ENCODE results near the gene BGN. TPM values are rescaled to one million over a fixed set of nuclear protein-coding genes. Genes with fewer than 3 reads are reported as not detected.
A peak's percentile ranks its signal among the peaks of the same experiment; 100 is the strongest.

Gene BGN
- total RNA-seq, 1 donor from 2014 or later = 0.56 TPM

GRCh38 chrX:153460826-153461225, 34.0 kb upstream of the BGN start:
- H3K27ac Mint-ChIP-seq (ENCODE audit: unreplicated experiment) = no peak overlapping the region
- DNase-seq = peak; percentile 77
- H3K9me3 Mint-ChIP-seq (ENCODE audit: unreplicated experiment) = no peaks in the 10 kb centered on the region
- H3K27me3 Mint-ChIP-seq (ENCODE audit: unreplicated experiment) = peaks cover 3% of the 10 kb centered on the region
- no peak overlapping the region for H3K4me3 Mint-ChIP-seq (ENCODE audit: unreplicated experiment)
- TF ChIP-seq CTCF (IDR thresholded peaks at IDR 0.05; ENCODE audit: partially characterized antibody, unreplicated experiment) = peak; percentile 59
- no peaks in the 10 kb centered on the region for H3K4me1 Mint-ChIP-seq (ENCODE audit: low read depth, unreplicated experiment)
- H3K36me3 Mint-ChIP-seq (ENCODE audit: unreplicated experiment) = no peaks in the 10 kb centered on the region

GRCh38 chrX:153462291-153462690, 32.5 kb upstream of the BGN start:
- H3K4me1 Mint-ChIP-seq (ENCODE audit: low read depth, unreplicated experiment) = peaks cover 3% of the 10 kb centered on the region
- H3K27me3 Mint-ChIP-seq (ENCODE audit: unreplicated experiment) = peaks cover 3% of the 10 kb centered on the region
- DNase-seq = no peak
- H3K27ac Mint-ChIP-seq (ENCODE audit: unreplicated experiment) = no peak overlapping the region
- no peaks in the 10 kb centered on the region for H3K36me3 Mint-ChIP-seq (ENCODE audit: unreplicated experiment)
- TF ChIP-seq CTCF (IDR thresholded peaks at IDR 0.05; ENCODE audit: partially characterized antibody, unreplicated experiment) = no peak
- no peak overlapping the region for H3K4me3 Mint-ChIP-seq (ENCODE audit: unreplicated experiment)
- H3K9me3 Mint-ChIP-seq (ENCODE audit: unreplicated experiment) = no peaks in the 10 kb centered on the region

DNA sequence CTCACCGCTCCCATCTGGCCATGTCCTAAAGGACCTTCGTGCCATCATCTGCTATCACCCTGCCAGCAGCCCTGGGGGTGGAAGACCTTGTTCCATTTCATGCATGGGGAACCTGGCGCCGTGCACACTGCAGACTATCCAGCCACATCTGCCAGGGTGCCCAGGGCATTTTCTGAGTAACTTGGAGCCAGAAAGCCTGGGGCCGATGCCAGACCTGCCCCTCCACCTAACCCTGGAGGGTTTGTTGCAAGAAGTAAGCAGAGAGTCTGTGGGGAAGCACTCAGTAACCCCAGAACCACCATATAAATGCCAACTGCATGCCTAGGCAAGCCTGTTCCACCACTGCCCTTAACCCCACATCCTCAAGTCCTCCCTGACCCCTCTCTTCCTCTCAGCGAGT, 31.7 kb upstream of the BGN start:
- Mint-ChIP-seq H3K9me3 (ENCODE audit: unreplicated experiment) (no peaks in the 10 kb centered on the region), H3K36me3 (ENCODE audit: unreplicated experiment) (no peaks in the 10 kb centered on the region)
- no peak for TF ChIP-seq CTCF (IDR thresholded peaks at IDR 0.05; ENCODE audit: partially characterized antibody, unreplicated experiment)

GRCh38 chrX:153463556-153463955, 31.2 kb upstream of the BGN start:
- no peak for DNase-seq
- Mint-ChIP-seq H3K36me3 (ENCODE audit: unreplicated experiment) (no peaks in the 10 kb centered on the region), H3K4me3 (ENCODE audit: unreplicated experiment) (no peak overlapping the region), H3K27me3 (ENCODE audit: unreplicated experiment) (peaks cover 3% of the 10 kb centered on the region), H3K9me3 (ENCODE audit: unreplicated experiment) (no peaks in the 10 kb centered on the region), H3K27ac (ENCODE audit: unreplicated experiment) (no peak overlapping the region), H3K4me1 (ENCODE audit: low read depth, unreplicated experiment) (peaks cover 8% of the 10 kb centered on the region)
- no peak for TF ChIP-seq CTCF (IDR thresholded peaks at IDR 0.05; ENCODE audit: partially characterized antibody, unreplicated experiment)

More for the DNA sequence above, 31.7 kb upstream of the BGN start:
- no peak overlapping the region for H3K4me3 Mint-ChIP-seq (ENCODE audit: unreplicated experiment)
- peaks cover 3% of the 10 kb centered on the region for H3K27me3 Mint-ChIP-seq (ENCODE audit: unreplicated experiment)
- H3K27ac Mint-ChIP-seq (ENCODE audit: unreplicated experiment) = no peak overlapping the region
- H3K4me1 Mint-ChIP-seq (ENCODE audit: low read depth, unreplicated experiment) = peaks cover 8% of the 10 kb centered on the region
- no peak for DNase-seq

GRCh38 chrX:153464116-153464515, 30.7 kb upstream of the BGN start:
- H3K4me1 Mint-ChIP-seq (ENCODE audit: low read depth, unreplicated experiment) = peaks cover 8% of the 10 kb centered on the region
- H3K9me3 Mint-ChIP-seq (ENCODE audit: unreplicated experiment) = no peaks in the 10 kb centered on the region
- no peak overlapping the region for H3K27ac Mint-ChIP-seq (ENCODE audit: unreplicated experiment)
- H3K36me3 Mint-ChIP-seq (ENCODE audit: unreplicated experiment) = no peaks in the 10 kb centered on the region
- peaks cover under 1% of the 10 kb centered on the region for H3K27me3 Mint-ChIP-seq (ENCODE audit: unreplicated experiment)
- no peak for DNase-seq
- no peak overlapping the region for H3K4me3 Mint-ChIP-seq (ENCODE audit: unreplicated experiment)
- TF ChIP-seq CTCF (IDR thresholded peaks at IDR 0.05; ENCODE audit: partially characterized antibody, unreplicated experiment) = no peak

Measured in glutamatergic neuron (in vitro differentiated cells).